Stimulated activated CD4-positive, alpha-beta T cell treated with anti-CD3 and anti-CD28 coated beads, Interleukin-1b, Interleukin-23, amount 100 ng/mL, for 48 hours (primary cell): ENCODE data around the gene LIN7B.
"Not testable (repeated sequence)": the region's sequence is repeated elsewhere in the genome, so short reads cannot be mapped to it uniquely, and the experiment has no call there.

ENCODE experiments used
- DNase-seq: peaks from one replicate; pipeline ENCODE4 v3.0.0-alpha.2; 2020

Gene LIN7B

GRCh38 chr19:49113762-49114629 is at the start of gene LIN7B:
Gene LIN7B (plus strand): TSS chr19:49114370. CDS start chr19:49114405, 35 bp downstream.
- peak; percentile 63 for DNase-seq

GRCh38 chr19:49064768-49065611 is 49.2 kb upstream of the LIN7B start, which contains the start of gene NTF4:
Gene NTF4 (minus strand): TSS chr19:49064818. CDS start chr19:49061997, 2,821 bp downstream.
- DNase-seq = no peak

- no peak for DNase-seq
These were observed 48.2 kb upstream of the LIN7B start for GRCh38 chr19:49065905-49066512.

GRCh38 chr19:49067554-49067953 is 46.6 kb upstream of the LIN7B start:
- no peak for DNase-seq

GRCh38 chr19:49069026-49069425 is 45.1 kb upstream of the LIN7B start:
- no peak for DNase-seq

- DNase-seq = no peak
These were observed 43.8 kb upstream of the LIN7B start for GRCh38 chr19:49070416-49070815.

- no peak for DNase-seq
These were observed 42.2 kb upstream of the LIN7B start for GRCh38 chr19:49071860-49072547.

GRCh38 chr19:49073514-49074378 is 40.4 kb upstream of the LIN7B start:
- no peak for DNase-seq

GRCh38 chr19:49074869-49075268 is 39.3 kb upstream of the LIN7B start:
- DNase-seq = not testable (repeated sequence)

GRCh38 chr19:49080392-49080791 is 33.8 kb upstream of the LIN7B start:
- DNase-seq = no peak

- no peak for DNase-seq
These were observed 32.9 kb upstream of the LIN7B start for GRCh38 chr19:49081273-49081672.

- DNase-seq = no peak
These were observed 29.8 kb upstream of the LIN7B start for GRCh38 chr19:49084206-49085019.

- DNase-seq = peak; percentile 99
These were observed 28.9 kb upstream of the LIN7B start, which contains the start of gene SNRNP70 for GRCh38 chr19:49085020-49085867. Gene SNRNP70 (plus strand): TSS chr19:49085451. CDS start chr19:49086415, 964 bp downstream.

- DNase-seq = no peak
These were observed 28.3 kb upstream of the LIN7B start for GRCh38 chr19:49085868-49086232.

- no peak for DNase-seq
These were observed 27.9 kb upstream of the LIN7B start for GRCh38 chr19:49086296-49086695.

- DNase-seq = no peak
These were observed 22.7 kb upstream of the LIN7B start for GRCh38 chr19:49091391-49092038.

- no peak for DNase-seq
These were observed 21.5 kb upstream of the LIN7B start for GRCh38 chr19:49092686-49093085.

- no peak for DNase-seq
These were observed 19.4 kb upstream of the LIN7B start for GRCh38 chr19:49094505-49095482.
